HEK293 (cell line): ENCODE results near the gene TEAD3.

ENCODE experiments used
- CTCF ChIA-PET: fragments of 350-600 bp; formaldehyde crosslinking; extraction: SDS; loops from one replicate; lab custom pipeline; 2021; ENCODE audit warnings: antibody characterized with exemption; lab: Yijun Ruan, JAX
- POLR2A ChIA-PET: fragments of 300-600 bp; formaldehyde crosslinking; extraction: SDS; loops from one replicate; lab custom pipeline; 2020; ENCODE audit warnings: antibody characterized with exemption, inconsistent platforms; lab: Yijun Ruan, JAX
- H3K27ac ChIP-seq: fragments of 200-500 bp; sonication (Bioruptor generic); 2 replicates; pipeline ENCODE4 v1.5.1; 2014; ENCODE audit warnings: low read depth, low read length, control low read depth, inconsistent platforms; ENCODE audit errors: extremely low read depth
- H3K36me3 ChIP-seq, 2 experiments: fragments of 200-500 bp in 1 of 2; sonication (Bioruptor generic) in 1 of 2; 1 replicate in 1 of 2; 2 replicates in 1 of 2; pipeline ENCODE4 v1.5.1; 2014 to 2017; ENCODE audit warnings: inconsistent platforms in 2 of 2, low read length in 2 of 2; ENCODE audit not compliant: control insufficient read depth in 2 of 2, insufficient read depth in 1 of 2
- H3K4me1 ChIP-seq: fragments of 200-500 bp; sonication (Bioruptor generic); 2 replicates; pipeline ENCODE4 v1.5.1; 2014; ENCODE audit warnings: mild to moderate bottlenecking, low read length, inconsistent platforms; ENCODE audit not compliant: control insufficient read depth, insufficient read depth
- H3K4me3 ChIP-seq: 2 replicates; pipeline ENCODE4 v1.5.1; 2011; ENCODE audit warnings: low read depth, mild to moderate bottlenecking, control low read depth, low read length, moderate library complexity
- H3K9me3 ChIP-seq: fragments of 200-500 bp; sonication (Bioruptor generic); 2 replicates; pipeline ENCODE4 v1.5.1; 2014; ENCODE audit warnings: low read depth, low read length, inconsistent platforms; ENCODE audit not compliant: control insufficient read depth, insufficient read depth
- HIC1 ChIP-seq: fragments of 450-650 bp; formaldehyde crosslinking; IDR thresholded peaks from 2 replicates; pipeline ENCODE4 v1.5.1; 2016; ENCODE audit warnings: missing biosample characterization, missing genetic modification characterization
- KLF10 ChIP-seq: fragments of 450-650 bp; IDR thresholded peaks from 2 replicates; pipeline ENCODE4 v1.5.1; 2018; ENCODE audit warnings: missing biosample characterization, mild to moderate bottlenecking, missing genetic modification characterization
- PATZ1 ChIP-seq: fragments of 450-650 bp; formaldehyde crosslinking; IDR thresholded peaks from 2 replicates; pipeline ENCODE4 v1.5.1; 2016; ENCODE audit warnings: missing biosample characterization, missing genetic modification characterization
- PRDM6 ChIP-seq: fragments of 450-650 bp; formaldehyde crosslinking; IDR thresholded peaks from 2 replicates; pipeline ENCODE4 v1.5.1; 2017; ENCODE audit warnings: missing biosample characterization, missing genetic modification characterization
- SP2 ChIP-seq: fragments of 450-650 bp; formaldehyde crosslinking; IDR thresholded peaks from 2 replicates; pipeline ENCODE4 v1.5.1; 2016; ENCODE audit warnings: missing biosample characterization, missing genetic modification characterization
- TSHZ1 ChIP-seq: fragments of 450-650 bp; formaldehyde crosslinking; IDR thresholded peaks from 2 replicates; pipeline ENCODE4 v1.5.1; 2016; ENCODE audit warnings: missing biosample characterization, missing genetic modification characterization, borderline replicate concordance
- YY1 ChIP-seq: fragments of 450-650 bp; formaldehyde crosslinking; IDR thresholded peaks from 2 replicates; pipeline ENCODE4 v1.5.1; 2018; ENCODE audit warnings: missing biosample characterization, missing genetic modification characterization
- ZBTB8A ChIP-seq: fragments of 450-650 bp; formaldehyde crosslinking; IDR thresholded peaks from 2 replicates; pipeline ENCODE4 v1.5.1; 2016; ENCODE audit warnings: missing biosample characterization, missing genetic modification characterization
- ZFP69B ChIP-seq: fragments of 450-650 bp; formaldehyde crosslinking; IDR thresholded peaks from 2 replicates; pipeline ENCODE4 v1.5.1; 2016; ENCODE audit warnings: missing biosample characterization, missing genetic modification characterization
- ZNF211 ChIP-seq: fragments of 450-650 bp; formaldehyde crosslinking; IDR thresholded peaks from 2 replicates; pipeline ENCODE4 v1.5.1; 2016; ENCODE audit warnings: low read depth, missing biosample characterization, missing genetic modification characterization
- ZNF239 ChIP-seq: fragments of 450-650 bp; formaldehyde crosslinking; IDR thresholded peaks from 2 replicates; pipeline ENCODE4 v1.5.1; 2016; ENCODE audit warnings: missing biosample characterization, missing genetic modification characterization
- ZNF335 ChIP-seq: fragments of 450-650 bp; formaldehyde crosslinking; conservative IDR thresholded peaks from 2 replicates; pipeline ENCODE4 v1.5.1; 2016; ENCODE audit warnings: missing biosample characterization, missing genetic modification characterization
- ZNF366 ChIP-seq: fragments of 450-650 bp; formaldehyde crosslinking; conservative IDR thresholded peaks from 2 replicates; pipeline ENCODE4 v1.5.1; 2016; ENCODE audit warnings: missing biosample characterization, missing genetic modification characterization
- ZNF513 ChIP-seq: fragments of 450-650 bp; IDR thresholded peaks from 2 replicates; pipeline ENCODE4 v1.5.1; 2018; ENCODE audit warnings: missing biosample characterization, missing genetic modification characterization
- ZXDB ChIP-seq: fragments of 450-650 bp; formaldehyde crosslinking; IDR thresholded peaks from 2 replicates; pipeline ENCODE4 v1.5.1; 2016; ENCODE audit warnings: missing biosample characterization, missing genetic modification characterization

Gene TEAD3

GRCh38 chr6:35471836-35472345 lies 25.0 kb downstream of the TEAD3 start (continued):
- TF ChIP-seq ZNF211 (tag by site-specific recombination) = no peak

- Histone ChIP-seq H3K27ac (0 out of 2 replicates have a peak overlapping the region, but pooled peaks have one; percentile 100), H3K4me3 (peak overlapping the region; percentile 17), H3K9me3 (no peaks in the 10 kb centered on the region)
- POLR2A ChIA-PET = interaction anchor here (0.8 to 9.5 kb wide), 10 partner anchors 14 to 265 kb away, joined by 3 to 198 read pairs (median 4); partner anchors contain the start of genes FANCE and TEAD3
- CTCF ChIA-PET = interaction anchor here (0.6 to 1.8 kb wide), 6 partner anchors 20 to 626 kb away, joined by 3 to 8 read pairs (median 4); no protein-coding TSS in a partner anchor
- TF ChIP-seq TSHZ1 = 0 out of 2 replicates have a peak, but pooled peaks have one; percentile 35
- TF ChIP-seq ZFP69B = no peak
- TF ChIP-seq PATZ1 (tag by site-specific recombination) = 0 out of 2 replicates have a peak, but pooled peaks have one; percentile 3
- peak; percentile 20; the same call in 1 of the 2 replicates for TF ChIP-seq KLF10 (tag by site-specific recombination)
- no peak for TF ChIP-seq ZNF239 (tag by site-specific recombination)
- TF ChIP-seq ZXDB = 0 out of 2 replicates have a peak, but pooled peaks have one; percentile 16
- 0 out of 2 replicates have a peak, but pooled peaks have one; percentile 16 for TF ChIP-seq ZNF335 (tag by site-specific recombination)
- peak; percentile 74 for TF ChIP-seq ZBTB8A (tag by site-specific recombination)
- 0 out of 2 replicates have a peak, but pooled peaks have one; percentile 12 for TF ChIP-seq PRDM6 (tag by site-specific recombination)
- TF ChIP-seq, all 188 proteins: peak for 7
- Histone ChIP-seq H3K4me1 (0 out of 2 replicates have a peak, but pooled peaks cover 5% of the 10 kb centered on the region), H3K36me3 (peaks cover 13 to 85% of the 10 kb centered on the region in 2 experiments; a peak in 2 of 3 replicates)
Measured at GRCh38 chr6:35470663-35471120, 26.2 kb downstream of the TEAD3 start.

GRCh38 chr6:35469751-35470662 lies 26.9 kb downstream of the TEAD3 start:
- CTCF ChIA-PET = interaction anchor here (0.6 to 1.8 kb wide), 6 partner anchors 10 to 427 kb away, joined by 3 to 8 read pairs (median 3); partner anchors contain the start of gene PPARD
- TF ChIP-seq YY1 (tag by site-specific recombination) (no peak), SP2 (tag by site-specific recombination) (0 out of 2 replicates have a peak, but pooled peaks have one; percentile 10), ZXDB (0 out of 2 replicates have a peak, but pooled peaks have one; percentile 8), ZNF366 (tag by site-specific recombination) (peak; percentile 43), ZNF513 (tag by site-specific recombination) (peak; percentile 16; the same call in 1 of the 2 replicates), HIC1 (tag by site-specific recombination) (0 out of 2 replicates have a peak, but pooled peaks have one; percentile 32)

More at GRCh38 chr6:35469751-35470662, 26.9 kb downstream of the TEAD3 start:
- Histone ChIP-seq H3K36me3 (peaks cover 13 to 85% of the 10 kb centered on the region in 2 experiments; a peak in 2 of 3 replicates), H3K9me3 (no peaks in the 10 kb centered on the region), H3K27ac (peak overlapping the region; percentile 100), H3K4me1 (0 out of 2 replicates have a peak, but pooled peaks cover 5% of the 10 kb centered on the region), H3K4me3 (peak overlapping the region; percentile 80)
- POLR2A ChIA-PET = interaction anchor here (0.9 to 9.5 kb wide), 7 partner anchors 12 to 217 kb away, joined by 3 to 198 read pairs (median 24); partner anchors contain the start of genes FANCE and TEAD3
